ENCODE data around the gene PLK3. TPM values are rescaled to one million over a fixed set of nuclear protein-coding genes. Genes with fewer than 3 reads are reported as not detected.

The PLK3 gene
- total and polyA plus RNA-seq, 9 of the 15 experiments (the other 6 are each of a cell fraction or from before 2014, with no cell fraction given), result 0.52 to 22.7 (median 11.0) TPM

GRCh38 chr1:44819608-44820327 is 19.6 kb downstream of the PLK3 start (continued):
- TF ChIP-seq THRB (CRISPR knock-in tag; conservative IDR thresholded peaks at IDR 0.05) (peak; percentile 99), TRIM24 (IDR thresholded peaks at IDR 0.05) (peak; percentile 34 to 72), ZNF146 (CRISPR knock-in tag; IDR thresholded peaks at IDR 0.05; ENCODE audit: unreplicated experiment) (peak; percentile 76), MYBL2 (IDR thresholded peaks at IDR 0.05; ENCODE audit: low read depth) (no peak), MYBL2 (CRISPR knock-in tag; IDR thresholded peaks at IDR 0.05; ENCODE audit: borderline replicate concordance) (no peak), HNRNPUL1 (IDR thresholded peaks at IDR 0.05; ENCODE audit: low read length) (peak; percentile 98), KAT8 (IDR thresholded peaks at IDR 0.05; ENCODE audit: low read depth) (no peak), RAD51 (IDR thresholded peaks at IDR 0.05; ENCODE audit: borderline replicate concordance, low read depth) (peak; percentile 56), ZNF165 (CRISPR knock-in tag; IDR thresholded peaks at IDR 0.05; ENCODE audit: borderline replicate concordance) (no peak), HBP1 (CRISPR knock-in tag; IDR thresholded peaks at IDR 0.05) (peak; percentile 99), DPF2 (IDR thresholded peaks at IDR 0.05) (peak; percentile 55), FOXJ3 (CRISPR knock-in tag; IDR thresholded peaks at IDR 0.05) (peak; percentile 64; the same call in 1 of the 2 replicates), TAF9B (IDR thresholded peaks at IDR 0.05; ENCODE audit: partially characterized antibody) (peak; percentile 98), SP1 (CRISPR knock-in tag; IDR thresholded peaks at IDR 0.05) (peak; percentile 80), BDP1 (IDR thresholded peaks at IDR 0.05; ENCODE audit: insufficient read depth, insufficient read length) (no peak), MLX (CRISPR knock-in tag; conservative IDR thresholded peaks at IDR 0.05) (peak in 1 of 2 experiments; percentile 87; a peak in 2 of 4 replicates), ILF3 (IDR thresholded peaks at IDR 0.05; ENCODE audit: borderline replicate concordance) (peak; percentile 99), ELK1 (CRISPR knock-in tag; IDR thresholded peaks at IDR 0.05) (no peak), ARID4B (CRISPR knock-in tag; IDR thresholded peaks at IDR 0.05) (peak; percentile 47; the same call in 1 of the 2 replicates), ZNF212 (CRISPR knock-in tag; IDR thresholded peaks at IDR 0.05) (peak; percentile 85)
